ENCODE measurements around the gene RNF146. TPM values are rescaled to one million over a fixed set of nuclear protein-coding genes. Genes with fewer than 3 reads are reported as not detected.

The RNF146 gene
- total RNA-seq, 1 experiment from 2014 or later, result 43.1 TPM

DNA sequence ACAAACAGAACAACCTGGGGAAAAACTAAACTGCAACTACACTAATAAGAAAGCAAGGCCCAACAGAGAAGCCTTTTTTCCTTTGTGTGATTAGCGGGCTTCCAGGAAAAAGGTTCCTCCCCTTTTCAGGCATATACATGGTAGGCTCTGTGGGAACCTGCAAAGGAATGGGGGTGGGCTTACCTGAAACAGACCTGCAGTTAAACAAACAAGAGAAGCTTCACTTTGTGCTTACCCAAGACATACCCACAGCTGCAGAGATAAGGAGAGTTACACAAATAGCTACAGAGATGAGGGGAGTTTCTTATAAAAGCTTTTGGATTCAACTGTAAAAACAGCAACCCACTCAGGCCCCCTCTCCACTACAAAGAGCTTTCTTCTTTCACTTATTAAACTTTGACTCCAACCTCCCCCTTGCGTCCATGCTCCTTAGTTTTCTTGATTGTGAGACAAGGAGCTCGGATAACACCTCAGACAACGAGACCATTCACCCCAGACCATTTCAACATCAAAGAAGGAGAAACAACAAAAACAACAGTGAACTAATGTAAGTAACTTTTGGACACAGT, 30.9 kb downstream of the RNF146 start:
- intact Hi-C loops (cut with micrococcal nuclease; ENCODE audit: unreplicated experiment), result no loop called here
- Histone ChIP-seq H3K36me3 (ENCODE audit: control insufficient read depth, insufficient read depth, low read length) (peaks cover 8% of the 10 kb centered on the region; the same call in 1 of the 2 replicates), H3K4me1 (ENCODE audit: control insufficient read depth, insufficient read depth, low read length) (no peaks in the 10 kb centered on the region; the same call in 1 of the 2 replicates), H3K27me3 (ENCODE audit: control insufficient read depth, insufficient read depth, low read length) (no peaks in the 10 kb centered on the region), H3K27ac (ENCODE audit: low read length) (no peak overlapping the region), H3K9me3 (ENCODE audit: control insufficient read depth, insufficient read depth, low read depth, low read length) (no peaks in the 10 kb centered on the region), H3K4me3 (ENCODE audit: low read depth in 2 of 2, low read length in 2 of 2) (no peak overlapping the region)
- no TSS peak for BruUV-seq (replicated peaks)
- CTCF ChIA-PET, result no interaction called here
- TF ChIP-seq, protein P1, sequence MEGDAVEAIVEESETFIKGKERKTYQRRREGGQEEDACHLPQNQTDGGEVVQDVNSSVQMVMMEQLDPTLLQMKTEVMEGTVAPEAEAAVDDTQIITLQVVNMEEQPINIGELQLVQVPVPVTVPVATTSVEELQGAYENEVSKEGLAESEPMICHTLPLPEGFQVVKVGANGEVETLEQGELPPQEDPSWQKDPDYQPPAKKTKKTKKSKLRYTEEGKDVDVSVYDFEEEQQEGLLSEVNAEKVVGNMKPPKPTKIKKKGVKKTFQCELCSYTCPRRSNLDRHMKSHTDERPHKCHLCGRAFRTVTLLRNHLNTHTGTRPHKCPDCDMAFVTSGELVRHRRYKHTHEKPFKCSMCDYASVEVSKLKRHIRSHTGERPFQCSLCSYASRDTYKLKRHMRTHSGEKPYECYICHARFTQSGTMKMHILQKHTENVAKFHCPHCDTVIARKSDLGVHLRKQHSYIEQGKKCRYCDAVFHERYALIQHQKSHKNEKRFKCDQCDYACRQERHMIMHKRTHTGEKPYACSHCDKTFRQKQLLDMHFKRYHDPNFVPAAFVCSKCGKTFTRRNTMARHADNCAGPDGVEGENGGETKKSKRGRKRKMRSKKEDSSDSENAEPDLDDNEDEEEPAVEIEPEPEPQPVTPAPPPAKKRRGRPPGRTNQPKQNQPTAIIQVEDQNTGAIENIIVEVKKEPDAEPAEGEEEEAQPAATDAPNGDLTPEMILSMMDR (IDR thresholded peaks at IDR 0.05), result no peak
- no peak for TF ChIP-seq POLR2AphosphoS5 (IDR thresholded peaks at IDR 0.05; ENCODE audit: low read depth, low read length)
- TF ChIP-seq, protein P2, sequence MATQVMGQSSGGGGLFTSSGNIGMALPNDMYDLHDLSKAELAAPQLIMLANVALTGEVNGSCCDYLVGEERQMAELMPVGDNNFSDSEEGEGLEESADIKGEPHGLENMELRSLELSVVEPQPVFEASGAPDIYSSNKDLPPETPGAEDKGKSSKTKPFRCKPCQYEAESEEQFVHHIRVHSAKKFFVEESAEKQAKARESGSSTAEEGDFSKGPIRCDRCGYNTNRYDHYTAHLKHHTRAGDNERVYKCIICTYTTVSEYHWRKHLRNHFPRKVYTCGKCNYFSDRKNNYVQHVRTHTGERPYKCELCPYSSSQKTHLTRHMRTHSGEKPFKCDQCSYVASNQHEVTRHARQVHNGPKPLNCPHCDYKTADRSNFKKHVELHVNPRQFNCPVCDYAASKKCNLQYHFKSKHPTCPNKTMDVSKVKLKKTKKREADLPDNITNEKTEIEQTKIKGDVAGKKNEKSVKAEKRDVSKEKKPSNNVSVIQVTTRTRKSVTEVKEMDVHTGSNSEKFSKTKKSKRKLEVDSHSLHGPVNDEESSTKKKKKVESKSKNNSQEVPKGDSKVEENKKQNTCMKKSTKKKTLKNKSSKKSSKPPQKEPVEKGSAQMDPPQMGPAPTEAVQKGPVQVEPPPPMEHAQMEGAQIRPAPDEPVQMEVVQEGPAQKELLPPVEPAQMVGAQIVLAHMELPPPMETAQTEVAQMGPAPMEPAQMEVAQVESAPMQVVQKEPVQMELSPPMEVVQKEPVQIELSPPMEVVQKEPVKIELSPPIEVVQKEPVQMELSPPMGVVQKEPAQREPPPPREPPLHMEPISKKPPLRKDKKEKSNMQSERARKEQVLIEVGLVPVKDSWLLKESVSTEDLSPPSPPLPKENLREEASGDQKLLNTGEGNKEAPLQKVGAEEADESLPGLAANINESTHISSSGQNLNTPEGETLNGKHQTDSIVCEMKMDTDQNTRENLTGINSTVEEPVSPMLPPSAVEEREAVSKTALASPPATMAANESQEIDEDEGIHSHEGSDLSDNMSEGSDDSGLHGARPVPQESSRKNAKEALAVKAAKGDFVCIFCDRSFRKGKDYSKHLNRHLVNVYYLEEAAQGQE (IDR thresholded peaks at IDR 0.05; ENCODE audit: insufficient read depth in 1 of 2, low read depth in 2 of 2, low read length in 1 of 2), result no peak
- TF ChIP-seq TCF7L2 (IDR thresholded peaks at IDR 0.05; ENCODE audit: low read depth, low read length), result no peak
- TF ChIP-seq SIN3A (IDR thresholded peaks at IDR 0.05; ENCODE audit: borderline replicate concordance, insufficient read depth, low read depth, low read length), result no peak
- in situ Hi-C loops (cut with HindIII; ENCODE audit: low pct_unique_long_range_greater_than_20kb, low sequenced_read_pairs), result no loop called here
- POLR2A ChIA-PET, result no interaction called here
- no peak for DNase-seq (ENCODE audit: low read depth, low spot score)
- ATAC-seq, result no peak

DNA sequence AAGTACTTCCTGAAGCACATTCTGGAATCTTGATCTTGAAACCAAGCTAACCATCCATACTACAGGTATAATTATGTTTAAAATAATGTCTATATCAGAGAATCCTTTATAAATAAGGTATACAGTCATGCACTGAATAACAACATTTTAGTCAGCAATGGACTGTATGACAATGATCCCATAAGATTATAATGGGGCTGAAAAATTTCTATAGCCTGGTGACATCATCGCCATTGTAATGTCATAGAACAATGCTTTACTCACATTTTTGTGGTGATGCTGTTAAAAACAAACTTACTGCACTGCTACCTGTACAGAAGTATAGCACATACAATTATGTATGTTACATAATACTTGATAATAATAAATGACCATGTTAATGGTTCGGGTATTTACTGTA, 31.8 kb downstream of the RNF146 start:
- no peak for DNase-seq (ENCODE audit: low read depth, low spot score)
- ChIA-PET POLR2A (no interaction called here), CTCF (no interaction called here)
- no peak overlapping the region for H3K4me3 ChIP-seq (ENCODE audit: low read depth in 2 of 2, low read length in 2 of 2)
- H3K9me3 ChIP-seq (ENCODE audit: control insufficient read depth, insufficient read depth, low read depth, low read length), result no peaks in the 10 kb centered on the region
- TF ChIP-seq, protein P2 (IDR thresholded peaks at IDR 0.05; ENCODE audit: insufficient read depth in 1 of 2, low read depth in 2 of 2, low read length in 1 of 2), result no peak
- TF ChIP-seq, protein P1 (IDR thresholded peaks at IDR 0.05), result no peak
- TF ChIP-seq SIN3A (IDR thresholded peaks at IDR 0.05; ENCODE audit: borderline replicate concordance, insufficient read depth, low read depth, low read length), result no peak
- TF ChIP-seq POLR2AphosphoS5 (IDR thresholded peaks at IDR 0.05; ENCODE audit: low read depth, low read length), result no peak
- no peak for TF ChIP-seq TCF7L2 (IDR thresholded peaks at IDR 0.05; ENCODE audit: low read depth, low read length)
- no peak for ATAC-seq
- H3K27me3 ChIP-seq (ENCODE audit: control insufficient read depth, insufficient read depth, low read length), result no peaks in the 10 kb centered on the region
- H3K27ac ChIP-seq (ENCODE audit: low read length), result no peak overlapping the region
- no peaks in the 10 kb centered on the region; the same call in 1 of the 2 replicates for H3K4me1 ChIP-seq (ENCODE audit: control insufficient read depth, insufficient read depth, low read length)
- intact Hi-C loops (cut with micrococcal nuclease; ENCODE audit: unreplicated experiment) (no loop called here), in situ Hi-C loops (cut with HindIII; ENCODE audit: low pct_unique_long_range_greater_than_20kb, low sequenced_read_pairs) (no loop called here)
- BruUV-seq (replicated peaks), result no TSS peak
- peaks cover 5% of the 10 kb centered on the region; the same call in 1 of the 2 replicates for H3K36me3 ChIP-seq (ENCODE audit: control insufficient read depth, insufficient read depth, low read length)
